ENCODE measurements around the gene GPR37L1. TPM values are rescaled to one million over a fixed set of nuclear protein-coding genes. Genes with fewer than 3 reads are reported as not detected.
"Not testable (repeated sequence)": the region's sequence is repeated elsewhere in the genome, so short reads cannot be mapped to it uniquely, and the experiment has no call there.

The GPR37L1 gene
- total RNA-seq, 1 donor from 2014 or later: 0.06 TPM

DNA sequence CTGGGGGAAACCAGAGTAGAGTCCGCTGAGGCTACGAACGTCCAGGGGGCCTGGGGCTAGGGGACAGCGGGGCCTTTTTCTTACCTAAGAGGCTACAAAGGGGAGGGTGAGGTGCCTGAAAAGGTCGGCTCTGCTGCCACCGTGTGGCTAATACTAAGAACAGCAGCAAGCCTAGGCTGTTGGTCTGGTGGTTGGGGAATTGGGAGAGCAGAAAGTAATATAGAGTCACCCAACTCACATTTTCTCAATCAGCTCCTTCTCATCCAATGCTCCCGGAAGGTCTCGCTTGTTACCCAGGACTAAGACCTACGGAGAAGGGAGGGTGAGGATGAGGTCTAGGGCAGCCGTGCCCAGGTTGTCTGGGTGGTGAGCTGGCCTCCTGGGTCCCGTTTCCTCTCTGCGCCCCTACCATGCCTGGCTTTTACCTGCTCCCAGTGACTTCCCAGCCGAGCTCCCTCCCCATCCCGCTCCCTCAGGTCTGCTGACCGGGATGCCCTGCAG, 12.6 kb downstream of the GPR37L1 start:
- ATAC-seq: peak; percentile 75

DNA sequence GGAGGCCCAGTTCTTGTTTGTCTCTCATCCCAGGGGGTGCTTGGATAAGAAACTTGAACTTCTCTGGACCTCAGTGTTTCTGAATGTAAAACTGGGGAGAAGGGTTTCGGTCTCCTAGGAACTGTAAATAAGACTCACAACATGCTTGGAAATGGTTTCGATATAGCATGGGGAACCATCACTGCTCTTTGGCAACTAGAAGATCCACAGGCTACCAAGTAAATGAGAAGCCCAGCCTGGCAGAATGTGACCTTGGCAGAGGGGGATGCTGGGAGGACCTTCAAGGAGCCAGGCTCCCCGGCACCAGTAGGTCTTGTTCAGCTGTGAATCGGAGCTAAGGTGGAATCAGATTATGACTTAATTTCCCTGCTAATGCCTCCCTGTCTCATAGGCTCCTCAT, 18.1 kb downstream of the GPR37L1 start:
- Histone ChIP-seq H3K27me3 (no peaks in the 10 kb centered on the region), H3K4me3 (no peak overlapping the region), H3K4me1 (peaks cover 23% of the 10 kb centered on the region), H3K9me3 (no peaks in the 10 kb centered on the region), H3K36me3 (peaks cover 21% of the 10 kb centered on the region), H3K27ac (no peak overlapping the region)
- TF ChIP-seq, protein P1, sequence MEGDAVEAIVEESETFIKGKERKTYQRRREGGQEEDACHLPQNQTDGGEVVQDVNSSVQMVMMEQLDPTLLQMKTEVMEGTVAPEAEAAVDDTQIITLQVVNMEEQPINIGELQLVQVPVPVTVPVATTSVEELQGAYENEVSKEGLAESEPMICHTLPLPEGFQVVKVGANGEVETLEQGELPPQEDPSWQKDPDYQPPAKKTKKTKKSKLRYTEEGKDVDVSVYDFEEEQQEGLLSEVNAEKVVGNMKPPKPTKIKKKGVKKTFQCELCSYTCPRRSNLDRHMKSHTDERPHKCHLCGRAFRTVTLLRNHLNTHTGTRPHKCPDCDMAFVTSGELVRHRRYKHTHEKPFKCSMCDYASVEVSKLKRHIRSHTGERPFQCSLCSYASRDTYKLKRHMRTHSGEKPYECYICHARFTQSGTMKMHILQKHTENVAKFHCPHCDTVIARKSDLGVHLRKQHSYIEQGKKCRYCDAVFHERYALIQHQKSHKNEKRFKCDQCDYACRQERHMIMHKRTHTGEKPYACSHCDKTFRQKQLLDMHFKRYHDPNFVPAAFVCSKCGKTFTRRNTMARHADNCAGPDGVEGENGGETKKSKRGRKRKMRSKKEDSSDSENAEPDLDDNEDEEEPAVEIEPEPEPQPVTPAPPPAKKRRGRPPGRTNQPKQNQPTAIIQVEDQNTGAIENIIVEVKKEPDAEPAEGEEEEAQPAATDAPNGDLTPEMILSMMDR (IDR thresholded peaks at IDR 0.05): no peak
- no peak for ATAC-seq
- intact Hi-C loops (cut with DNase I): no loop called here
- DNase-seq: no peak

More for the DNA sequence above, 12.6 kb downstream of the GPR37L1 start:
- Histone ChIP-seq H3K9me3 (no peaks in the 10 kb centered on the region), H3K4me1 (peaks cover 28% of the 10 kb centered on the region), H3K27me3 (no peaks in the 10 kb centered on the region), H3K36me3 (peaks cover 53% of the 10 kb centered on the region), H3K27ac (peak overlapping the region; percentile 51), H3K4me3 (no peak overlapping the region)
- TF ChIP-seq, protein P1 (IDR thresholded peaks at IDR 0.05): peak; percentile 90
- no peak for DNase-seq
- intact Hi-C loops (cut with DNase I): no loop called here

DNA sequence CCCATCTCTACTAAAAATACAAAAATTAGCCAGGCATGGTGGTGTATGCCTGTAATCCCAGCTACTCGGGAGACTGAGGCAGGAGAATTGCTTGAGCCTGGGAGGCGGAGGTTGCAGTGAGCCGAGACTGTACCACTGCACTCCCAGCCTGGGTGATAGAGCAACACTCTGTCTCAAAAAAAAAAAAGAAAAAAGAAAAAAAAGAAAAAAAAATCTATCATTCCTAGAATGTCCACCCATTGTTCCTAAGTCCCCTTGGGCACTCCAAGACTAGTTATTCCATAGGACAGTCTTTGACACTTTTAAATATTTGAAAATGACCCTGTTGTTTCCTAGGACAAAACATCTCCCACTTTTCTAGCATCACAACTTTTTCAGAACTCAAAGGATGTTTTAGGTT, 18.8 kb downstream of the GPR37L1 start:
- H3K9me3 ChIP-seq; H3K27me3 ChIP-seq; H3K27ac ChIP-seq; ATAC-seq; DNase-seq; H3K4me3 ChIP-seq; intact Hi-C loops (cut with DNase I): not testable (repeated sequence)
- Histone ChIP-seq H3K36me3 (peaks cover 15% of the 10 kb centered on the region), H3K4me1 (peaks cover 23% of the 10 kb centered on the region)

DNA sequence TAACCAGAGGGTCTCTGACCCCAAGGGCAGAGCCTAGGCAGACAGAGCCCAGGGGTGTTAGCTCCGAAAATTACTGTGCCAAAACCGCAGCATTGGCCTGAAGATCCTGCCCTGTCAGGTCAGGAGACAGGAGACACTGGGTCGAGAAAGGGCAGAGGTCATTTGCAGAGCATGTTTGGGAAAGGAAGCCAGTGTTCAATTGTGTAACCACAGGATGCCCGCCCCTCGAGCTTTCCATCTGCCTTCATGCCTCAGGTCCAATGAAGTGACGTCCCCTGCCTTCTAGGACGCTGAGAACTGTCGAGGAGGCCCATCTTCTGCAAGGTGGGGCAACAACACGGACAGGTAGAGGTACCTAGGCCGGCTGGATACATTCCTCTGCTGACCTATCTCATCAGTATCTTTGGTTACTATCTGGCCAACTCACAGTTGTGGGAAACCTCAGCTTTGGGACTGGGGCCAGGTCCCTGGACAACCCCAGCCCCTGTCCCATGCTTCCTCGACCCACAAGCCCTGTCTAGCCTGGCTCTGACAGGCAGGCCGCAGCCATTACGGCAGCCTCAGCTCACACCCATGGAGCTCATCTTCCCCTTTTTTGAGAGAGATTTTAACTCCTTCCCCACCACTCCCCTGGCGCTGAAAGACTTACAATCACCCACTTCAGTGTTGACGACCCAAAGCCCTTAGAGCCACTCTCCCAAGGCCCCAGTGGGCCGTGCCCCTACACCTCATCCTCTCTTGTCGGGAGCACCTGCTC, 20.5 kb downstream of the GPR37L1 start:
- TF ChIP-seq, protein P1 (IDR thresholded peaks at IDR 0.05): no peak
- no peaks in the 10 kb centered on the region for H3K36me3 ChIP-seq
- H3K4me1 ChIP-seq: peaks cover 23% of the 10 kb centered on the region
- ATAC-seq (peak; percentile 68), DNase-seq (no peak)
- H3K27me3 ChIP-seq: no peaks in the 10 kb centered on the region
- H3K27ac ChIP-seq: peak overlapping the region; percentile 95
- H3K9me3 ChIP-seq: no peaks in the 10 kb centered on the region
- intact Hi-C loops (cut with DNase I): no loop called here
- H3K4me3 ChIP-seq: peak overlapping the region; percentile 98

DNA sequence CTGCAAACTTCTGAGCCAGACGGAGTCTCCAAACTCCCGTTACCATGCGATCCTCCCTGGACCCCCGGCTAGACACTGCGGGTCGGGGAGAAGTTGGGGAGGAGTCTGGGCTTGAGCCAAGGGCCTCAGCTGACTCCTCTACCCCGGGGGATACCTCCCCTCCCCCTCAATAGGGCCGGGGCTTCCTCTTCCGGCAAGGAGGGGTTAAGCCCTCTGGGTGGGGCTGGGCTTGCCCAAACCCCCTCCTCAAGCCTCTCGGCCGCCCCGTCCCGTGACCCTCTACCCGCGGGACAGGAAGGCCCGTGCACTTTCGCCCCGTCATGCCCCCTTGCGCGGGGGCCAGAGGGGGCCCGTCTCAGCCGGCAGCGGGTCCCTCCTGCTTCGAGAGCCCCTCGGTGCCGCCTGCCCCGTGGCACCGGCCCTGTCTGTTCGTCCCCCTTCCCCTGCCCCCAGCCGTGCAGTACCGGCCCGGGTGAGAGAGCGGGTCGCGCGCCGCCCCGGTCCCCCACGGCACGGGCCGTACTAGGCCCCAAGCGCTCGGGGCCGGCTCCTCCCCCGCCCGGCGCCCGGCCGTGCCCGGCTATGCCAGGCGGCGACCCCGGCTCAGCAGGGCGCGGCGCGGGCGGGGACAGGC, 21.2 kb downstream of the GPR37L1 start:
- Histone ChIP-seq H3K27ac (peak overlapping the region; percentile 95), H3K4me1 (peaks cover 23% of the 10 kb centered on the region), H3K27me3 (no peaks in the 10 kb centered on the region), H3K36me3 (no peaks in the 10 kb centered on the region), H3K9me3 (no peaks in the 10 kb centered on the region), H3K4me3 (peak overlapping the region; percentile 98)
- peak; percentile 69 for ATAC-seq
- TF ChIP-seq, protein P1 (IDR thresholded peaks at IDR 0.05): no peak
- intact Hi-C loops (cut with DNase I): no loop called here
- peak; percentile 77 for DNase-seq
